GM12865 (cell line): ENCODE results near the gene RIGI.

Source experiments
- DNase-seq: peaks from one replicate; pipeline ENCODE4 v3.0.0; 2010; ENCODE audit warnings: low read depth
- H3K4me3 ChIP-seq: 2 replicates; pipeline ENCODE4 v1.5.1; 2011; ENCODE audit warnings: mild to moderate bottlenecking, low read depth, low read length, control low read depth
- CTCF ChIP-seq: IDR thresholded peaks from 2 replicates; pipeline ENCODE4 v1.5.1; 2011; ENCODE audit warnings: low read length, control low read depth, low read depth, inconsistent platforms; ENCODE audit not compliant: insufficient read depth; ENCODE audit errors: missing control alignments

The RIGI gene

GRCh38 chr9:32490601-32491000 lies 35.4 kb downstream of the RIGI start:
- no peak for DNase-seq
- TF ChIP-seq CTCF = no peak
- no peak overlapping the region for H3K4me3 ChIP-seq

GRCh38 chr9:32487981-32488380 lies 38.0 kb downstream of the RIGI start:
- H3K4me3 ChIP-seq = no peak overlapping the region
- no peak for DNase-seq
- no peak for TF ChIP-seq CTCF

GRCh38 chr9:32486839-32487562 lies 39.0 kb downstream of the RIGI start:
- H3K4me3 ChIP-seq = no peak overlapping the region
- TF ChIP-seq CTCF = no peak
- DNase-seq = no peak

- no peak for TF ChIP-seq CTCF
- no peak overlapping the region for H3K4me3 ChIP-seq
- no peak for DNase-seq
Measured at GRCh38 chr9:32483343-32483742, 42.7 kb downstream of the RIGI start.
